Pericardium fibroblast (primary cell): ENCODE results near the gene POU3F4. TPM values are rescaled to one million over a fixed set of nuclear protein-coding genes. Genes with fewer than 3 reads are reported as not detected.

Experiments
- total RNA-seq: library from RNA; depleted of rRNA; stranded (reverse); fragments of >200 nt; gene quantifications from 2 replicates; pipeline ENCODE4 v1.2.3, GENCODE V29; 2015

Gene POU3F4
- not detected in 2 replicates for total RNA-seq

DNA sequence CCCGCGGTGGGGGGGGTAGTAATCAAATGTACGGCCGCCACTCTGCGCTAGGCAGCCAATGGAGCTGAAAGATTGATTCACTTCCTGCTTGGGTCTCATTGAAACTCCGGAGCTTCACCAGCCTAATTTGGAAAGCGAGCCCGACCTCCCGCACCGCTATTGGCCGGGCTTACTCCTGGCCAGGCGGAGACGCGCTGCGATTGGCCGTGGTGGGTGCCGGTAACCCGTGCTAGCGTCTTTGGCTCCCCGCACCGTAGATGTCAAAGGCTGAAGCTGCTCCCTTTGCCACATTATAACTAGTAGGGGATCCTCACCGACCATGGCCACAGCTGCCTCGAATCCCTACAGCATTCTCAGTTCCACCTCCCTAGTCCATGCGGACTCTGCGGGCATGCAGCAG is at the start of gene POU3F4:
TSS of gene POU3F4 (plus strand) at position 285 of the 400 bp plus-strand sequence. CDS start at position 320, 35 bp downstream.

